ENCODE measurements around the gene KDM4B.
A peak's percentile ranks its signal among the peaks of the same experiment; 100 is the strongest.
"Not testable (repeated sequence)": the region's sequence is repeated elsewhere in the genome, so short reads cannot be mapped to it uniquely, and the experiment has no call there.

The KDM4B gene

DNA sequence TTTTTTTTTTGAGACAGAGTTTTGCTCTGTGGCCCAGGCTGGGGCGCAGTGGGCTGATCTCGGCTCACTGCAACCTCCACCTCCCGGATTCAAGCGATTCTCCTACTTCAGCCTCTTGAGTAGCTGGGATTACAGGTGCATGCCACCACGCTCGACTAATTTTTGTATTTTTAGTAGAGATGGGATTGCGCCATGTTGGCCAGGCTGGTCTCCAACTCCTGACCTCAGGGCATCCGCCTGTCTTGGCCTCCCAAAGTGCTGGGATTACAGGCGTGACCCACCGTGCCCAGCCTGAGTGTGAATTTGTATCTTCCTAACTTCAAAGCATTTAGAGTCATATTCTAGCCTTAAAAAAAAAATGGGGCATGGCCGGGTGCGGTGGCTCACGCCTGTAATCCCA, 6.7 kb downstream of the KDM4B start:
- H3K4me3 ChIP-seq (ENCODE audit: low read depth in 1 of 2, low read length in 2 of 2) = not testable (repeated sequence)
- H3K27ac ChIP-seq (ENCODE audit: low read depth, low read length) = peak overlapping the region; percentile 47

DNA sequence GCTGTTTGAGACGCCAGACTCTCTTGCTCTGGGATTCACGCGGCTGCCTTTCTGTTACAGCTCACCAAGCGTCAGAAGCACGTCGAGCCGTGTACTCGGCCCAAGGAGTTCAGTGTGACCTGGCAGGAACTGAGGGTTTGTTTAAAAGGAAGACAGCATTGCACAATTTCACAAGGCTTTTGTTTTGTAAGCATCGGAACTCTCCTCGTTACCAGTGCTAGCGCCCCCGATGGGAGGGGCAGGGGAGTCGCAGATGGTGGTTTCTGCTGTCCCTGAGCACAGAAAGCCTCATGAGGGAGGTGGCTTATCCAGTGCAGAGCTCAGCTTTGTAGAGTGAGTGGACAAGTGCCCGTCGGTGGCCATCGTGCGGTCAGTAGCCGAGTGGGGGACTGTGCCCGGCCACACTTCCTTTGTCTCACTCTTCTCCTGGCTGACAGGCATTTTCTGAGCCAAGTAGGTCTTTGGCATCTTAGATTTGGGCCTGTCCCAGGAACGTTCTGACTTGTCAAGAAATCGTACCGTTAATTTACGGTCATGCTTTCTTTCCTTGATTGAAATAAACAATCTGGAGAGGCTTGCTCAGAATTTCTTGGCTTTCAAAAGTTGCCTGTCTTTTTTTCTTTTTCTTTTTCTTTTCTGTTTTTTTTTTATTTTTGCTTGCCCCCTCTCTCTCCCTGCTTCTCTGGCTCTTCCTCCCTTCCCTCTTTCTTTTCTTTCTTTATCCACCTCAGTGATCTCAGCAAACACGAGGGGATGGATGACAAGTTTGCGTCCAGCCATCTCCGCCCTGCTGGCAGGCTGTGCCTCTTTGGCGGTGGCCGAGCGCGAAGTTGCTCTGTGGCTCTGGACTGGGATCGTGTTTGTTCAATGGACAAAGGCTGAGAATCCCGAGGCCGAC, 7.7 kb downstream of the KDM4B start:
- H3K9ac ChIP-seq (ENCODE audit: low read depth in 1 of 2, low read length in 2 of 2) = no peak overlapping the region
- peak overlapping the region; percentile 47 for H3K27ac ChIP-seq (ENCODE audit: low read depth, low read length)
- peak overlapping the region in 1 of 2 donors; percentile 35 for H3K4me3 ChIP-seq (ENCODE audit: low read depth in 1 of 2, low read length in 2 of 2)
- no peaks in the 10 kb centered on the region for H3K27me3 ChIP-seq (ENCODE audit: control insufficient read depth in 1 of 2, insufficient read depth in 2 of 2, low read length in 2 of 2)
- peaks cover 0 to 7% of the 10 kb centered on the region in 2 donors for H3K36me3 ChIP-seq (ENCODE audit: control insufficient read depth in 1 of 2, insufficient read depth in 2 of 2, low read length in 2 of 2)
- no peaks in the 10 kb centered on the region for H3K9me3 ChIP-seq (ENCODE audit: control insufficient read depth in 1 of 2, low read length in 2 of 2)
- H3K4me1 ChIP-seq (ENCODE audit: control insufficient read depth in 1 of 2, insufficient read depth in 2 of 2, low read length in 2 of 2) = peaks cover 13 to 23% of the 10 kb centered on the region in 2 donors

More for the DNA sequence above, 6.7 kb downstream of the KDM4B start:
- H3K27me3 ChIP-seq (ENCODE audit: control insufficient read depth in 1 of 2, insufficient read depth in 2 of 2, low read length in 2 of 2); H3K9me3 ChIP-seq (ENCODE audit: control insufficient read depth in 1 of 2, low read length in 2 of 2); H3K9ac ChIP-seq (ENCODE audit: low read depth in 1 of 2, low read length in 2 of 2); H3K36me3 ChIP-seq (ENCODE audit: control insufficient read depth in 1 of 2, insufficient read depth in 2 of 2, low read length in 2 of 2): not testable (repeated sequence)
- H3K4me1 ChIP-seq (ENCODE audit: control insufficient read depth in 1 of 2, insufficient read depth in 2 of 2, low read length in 2 of 2) = peaks cover 24 to 33% of the 10 kb centered on the region in 2 donors

DNA sequence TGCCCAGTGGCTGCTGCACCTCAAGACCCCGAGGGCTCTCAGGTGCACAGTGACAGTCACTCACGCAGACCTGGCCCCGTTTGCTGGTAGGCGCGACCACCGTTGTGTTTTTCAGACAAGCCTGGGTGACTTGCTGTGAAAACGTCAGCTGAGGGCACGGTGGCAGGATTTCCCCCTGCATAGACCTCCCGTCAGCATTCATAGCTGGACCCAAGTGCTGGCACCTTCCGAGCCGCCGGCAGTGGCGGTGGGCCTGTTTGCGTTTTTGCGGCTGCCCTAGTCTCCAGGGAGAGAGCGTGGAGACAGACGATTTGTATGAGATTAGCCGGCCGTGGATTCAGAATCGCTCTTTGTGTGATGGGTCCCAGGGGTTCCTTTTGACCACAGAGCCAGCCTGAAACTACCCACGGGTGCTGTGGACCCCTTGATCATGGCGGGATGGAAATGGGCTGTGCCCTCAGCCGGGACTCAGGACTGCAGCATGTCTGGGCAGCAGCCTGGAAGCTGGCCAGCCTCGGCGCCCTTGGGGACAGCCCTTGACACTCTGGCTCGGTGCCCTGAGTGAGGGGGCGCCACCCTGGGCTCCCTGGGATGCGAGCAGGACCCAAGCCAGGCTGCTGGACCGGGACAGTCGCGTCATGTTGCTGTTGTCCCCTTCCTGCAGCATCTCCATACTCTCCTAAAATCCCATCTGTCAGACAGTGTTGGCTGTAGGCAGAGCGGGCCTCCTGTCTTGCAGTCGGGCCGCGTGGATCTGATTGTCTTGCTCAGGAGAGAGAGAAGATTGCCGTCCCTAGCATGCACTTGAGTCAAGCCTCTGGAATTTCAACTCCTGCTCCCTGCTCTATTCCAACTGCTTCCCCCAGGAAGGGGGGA, 8.6 kb downstream of the KDM4B start:
- Histone ChIP-seq H3K27ac (ENCODE audit: low read depth, low read length) (no peak overlapping the region), H3K4me1 (ENCODE audit: control insufficient read depth in 1 of 2, insufficient read depth in 2 of 2, low read length in 2 of 2) (peaks cover 4 to 14% of the 10 kb centered on the region in 2 donors), H3K27me3 (ENCODE audit: control insufficient read depth in 1 of 2, insufficient read depth in 2 of 2, low read length in 2 of 2) (no peaks in the 10 kb centered on the region), H3K9ac (ENCODE audit: low read depth in 1 of 2, low read length in 2 of 2) (no peak overlapping the region), H3K36me3 (ENCODE audit: control insufficient read depth in 1 of 2, insufficient read depth in 2 of 2, low read length in 2 of 2) (peaks cover 0 to 7% of the 10 kb centered on the region in 2 donors), H3K9me3 (ENCODE audit: control insufficient read depth in 1 of 2, low read length in 2 of 2) (no peaks in the 10 kb centered on the region), H3K4me3 (ENCODE audit: low read depth in 1 of 2, low read length in 2 of 2) (no peak overlapping the region)

DNA sequence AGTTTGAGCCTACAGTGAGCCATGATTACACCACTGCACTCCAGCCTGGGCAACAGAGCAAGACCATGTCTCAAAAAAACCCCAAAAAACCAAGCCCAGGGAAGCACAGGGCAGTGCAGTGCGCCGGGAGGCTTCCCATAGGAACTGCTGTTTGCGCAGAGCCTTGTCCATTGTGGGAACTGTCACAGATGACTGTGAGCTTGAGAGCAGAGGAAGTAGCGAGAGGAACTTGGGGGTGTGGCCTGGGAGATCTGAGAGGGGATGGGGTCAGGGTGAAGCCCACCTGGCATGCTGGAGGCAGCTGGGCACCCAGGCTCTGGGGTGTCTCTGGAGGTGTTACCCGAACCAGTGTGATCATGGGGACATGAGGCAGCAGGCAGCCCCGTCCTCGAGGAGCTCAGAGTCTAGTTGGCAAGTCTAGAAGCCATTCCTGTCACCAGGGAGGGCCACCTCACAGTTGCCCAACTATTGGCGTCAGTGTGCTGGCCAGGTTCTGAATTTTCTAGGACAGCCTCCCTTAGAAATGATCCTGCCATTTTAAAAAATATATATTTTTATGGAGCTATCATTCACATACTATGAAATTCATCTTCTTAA, 10.4 kb downstream of the KDM4B start:
- Histone ChIP-seq H3K4me1 (ENCODE audit: control insufficient read depth in 1 of 2, insufficient read depth in 2 of 2, low read length in 2 of 2) (peaks cover 0 to 10% of the 10 kb centered on the region in 2 donors), H3K9ac (ENCODE audit: low read depth in 1 of 2, low read length in 2 of 2) (no peak overlapping the region), H3K9me3 (ENCODE audit: control insufficient read depth in 1 of 2, low read length in 2 of 2) (no peaks in the 10 kb centered on the region), H3K36me3 (ENCODE audit: control insufficient read depth in 1 of 2, insufficient read depth in 2 of 2, low read length in 2 of 2) (peaks cover 0 to 7% of the 10 kb centered on the region in 2 donors), H3K27ac (ENCODE audit: low read depth, low read length) (no peak overlapping the region), H3K27me3 (ENCODE audit: control insufficient read depth in 1 of 2, insufficient read depth in 2 of 2, low read length in 2 of 2) (no peaks in the 10 kb centered on the region), H3K4me3 (ENCODE audit: low read depth in 1 of 2, low read length in 2 of 2) (no peak overlapping the region)

DNA sequence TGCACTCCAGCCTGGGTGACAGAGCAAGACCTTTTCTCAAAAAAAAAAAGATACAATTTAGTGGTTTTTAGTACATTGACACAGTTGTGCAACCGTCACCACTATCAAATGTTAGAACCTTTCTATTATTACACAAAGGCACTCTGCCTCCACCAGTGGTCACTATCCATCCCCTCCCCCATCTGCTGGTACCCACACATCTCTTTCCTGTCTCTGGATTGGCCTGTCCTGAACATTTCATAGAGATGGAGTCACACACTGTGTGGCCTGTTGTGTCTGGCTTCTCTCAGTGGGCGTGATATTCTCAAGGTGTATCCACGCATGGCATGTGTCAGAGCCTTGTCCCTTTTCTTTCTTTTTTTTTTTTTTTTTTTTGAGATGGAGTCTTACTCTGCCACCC, 11.2 kb downstream of the KDM4B start:
- Histone ChIP-seq H3K27me3 (ENCODE audit: control insufficient read depth in 1 of 2, insufficient read depth in 2 of 2, low read length in 2 of 2) (no peaks in the 10 kb centered on the region), H3K36me3 (ENCODE audit: control insufficient read depth in 1 of 2, insufficient read depth in 2 of 2, low read length in 2 of 2) (peaks cover 0 to 7% of the 10 kb centered on the region in 2 donors), H3K9me3 (ENCODE audit: control insufficient read depth in 1 of 2, low read length in 2 of 2) (no peaks in the 10 kb centered on the region), H3K4me1 (ENCODE audit: control insufficient read depth in 1 of 2, insufficient read depth in 2 of 2, low read length in 2 of 2) (peaks cover 0 to 10% of the 10 kb centered on the region in 2 donors), H3K9ac (ENCODE audit: low read depth in 1 of 2, low read length in 2 of 2) (no peak overlapping the region), H3K27ac (ENCODE audit: low read depth, low read length) (no peak overlapping the region), H3K4me3 (ENCODE audit: low read depth in 1 of 2, low read length in 2 of 2) (no peak overlapping the region)

DNA sequence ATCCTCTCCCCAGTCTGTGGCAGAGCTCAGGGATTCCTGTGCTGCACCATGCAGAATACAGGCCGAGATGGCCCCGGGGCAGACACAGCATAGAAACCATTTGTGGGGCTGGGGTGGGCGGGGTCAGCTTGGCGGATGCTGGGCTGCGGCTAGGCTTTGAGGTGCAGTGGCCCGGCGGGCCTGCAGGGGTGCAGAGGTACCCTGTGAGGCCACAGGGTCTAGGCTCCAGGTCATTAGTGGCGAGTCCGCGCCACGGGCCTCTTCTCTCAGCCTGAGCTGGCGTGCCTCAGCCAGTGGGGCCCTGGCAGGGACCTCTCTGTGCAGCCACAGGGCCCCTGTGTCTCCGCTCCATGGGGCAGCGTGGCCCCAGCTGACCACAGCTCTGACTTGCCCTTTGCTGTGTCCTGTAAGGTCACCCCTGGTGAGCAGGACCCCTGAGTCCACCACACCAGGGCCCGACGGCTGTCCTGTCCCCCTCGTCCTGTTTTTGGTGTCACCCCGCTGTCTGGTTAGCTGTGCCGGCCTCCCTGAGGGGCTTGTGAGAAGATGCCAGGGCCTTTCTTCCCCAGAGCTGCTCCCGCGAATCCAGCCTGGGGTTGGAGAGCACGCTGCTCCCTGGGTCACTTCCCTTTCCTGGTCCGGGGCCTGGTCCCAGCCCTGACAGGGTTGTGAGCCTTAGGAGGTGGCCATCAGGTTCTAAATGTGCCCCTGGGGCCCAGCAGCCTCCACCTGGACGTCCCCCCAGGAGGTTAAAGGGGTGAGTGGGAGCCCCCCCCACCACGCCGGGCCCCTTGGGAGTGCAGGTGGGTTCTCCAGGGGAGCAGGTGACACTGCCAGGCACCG, 12.1 kb downstream of the KDM4B start:
- Histone ChIP-seq H3K4me3 (ENCODE audit: low read depth in 1 of 2, low read length in 2 of 2) (no peak overlapping the region), H3K36me3 (ENCODE audit: control insufficient read depth in 1 of 2, insufficient read depth in 2 of 2, low read length in 2 of 2) (peaks cover 0 to 7% of the 10 kb centered on the region in 2 donors), H3K27ac (ENCODE audit: low read depth, low read length) (no peak overlapping the region), H3K9ac (ENCODE audit: low read depth in 1 of 2, low read length in 2 of 2) (no peak overlapping the region), H3K4me1 (ENCODE audit: control insufficient read depth in 1 of 2, insufficient read depth in 2 of 2, low read length in 2 of 2) (peaks cover 0 to 10% of the 10 kb centered on the region in 2 donors), H3K27me3 (ENCODE audit: control insufficient read depth in 1 of 2, insufficient read depth in 2 of 2, low read length in 2 of 2) (no peaks in the 10 kb centered on the region), H3K9me3 (ENCODE audit: control insufficient read depth in 1 of 2, low read length in 2 of 2) (no peaks in the 10 kb centered on the region)

DNA sequence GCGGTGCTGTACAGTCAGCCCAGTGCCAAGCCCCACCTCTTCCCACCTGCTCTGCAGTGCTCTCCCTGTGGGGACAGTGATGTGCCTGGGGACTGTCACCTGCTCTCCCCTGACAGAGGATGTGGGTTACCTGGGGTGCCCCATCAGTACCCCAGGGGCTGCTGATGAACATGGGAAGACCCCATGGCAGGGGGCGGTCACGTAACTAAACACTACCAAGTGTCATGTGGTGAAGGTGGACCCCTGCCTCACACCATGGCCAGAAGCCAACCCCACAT, 12.7 kb downstream of the KDM4B start:
- Histone ChIP-seq H3K9ac (ENCODE audit: low read depth in 1 of 2, low read length in 2 of 2) (no peak overlapping the region), H3K9me3 (ENCODE audit: control insufficient read depth in 1 of 2, low read length in 2 of 2) (no peaks in the 10 kb centered on the region)

DNA sequence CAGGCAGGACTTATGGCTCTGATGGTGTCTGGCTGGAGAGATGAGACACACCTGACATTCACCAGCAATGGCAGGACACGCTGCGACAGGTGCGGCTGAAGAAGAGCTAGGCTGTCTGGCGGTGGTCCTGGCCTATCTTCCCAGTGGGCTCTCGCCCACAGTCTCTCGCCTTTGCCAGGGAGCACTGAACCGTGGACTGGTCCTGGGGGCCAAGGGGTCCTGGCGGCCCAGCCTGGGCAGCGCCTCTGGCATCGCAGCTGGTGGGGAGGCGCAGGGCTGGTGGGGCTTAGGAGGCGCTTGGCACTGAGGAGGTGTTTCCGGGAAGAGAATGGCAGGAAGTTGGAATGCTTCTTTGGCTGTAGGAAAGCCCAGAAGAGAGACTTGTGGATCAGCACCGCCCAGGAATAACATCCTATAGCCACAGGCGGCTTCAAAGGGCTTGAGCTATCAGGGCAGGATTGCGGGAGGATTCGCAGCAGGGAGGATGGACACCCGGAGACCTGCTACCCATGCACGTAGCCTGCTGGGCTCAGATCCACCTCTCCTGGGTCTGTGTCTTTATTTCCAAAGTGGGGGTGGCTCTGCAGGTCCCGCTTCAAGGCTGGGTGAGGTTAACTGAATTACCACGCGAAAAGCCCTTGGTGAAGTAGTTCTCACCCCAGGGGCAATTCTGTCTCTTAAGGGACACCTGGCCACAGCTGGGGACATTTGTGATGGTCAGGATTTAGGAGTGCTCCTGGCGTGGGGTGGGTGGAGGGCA, 14.6 kb downstream of the KDM4B start:
- H3K27me3 ChIP-seq (ENCODE audit: control insufficient read depth in 1 of 2, insufficient read depth in 2 of 2, low read length in 2 of 2) = no peaks in the 10 kb centered on the region
- peaks cover 0 to under 1% of the 10 kb centered on the region in 2 donors for H3K4me1 ChIP-seq (ENCODE audit: control insufficient read depth in 1 of 2, insufficient read depth in 2 of 2, low read length in 2 of 2)
- no peak overlapping the region for H3K4me3 ChIP-seq (ENCODE audit: low read depth in 1 of 2, low read length in 2 of 2)
- no peaks in the 10 kb centered on the region for H3K36me3 ChIP-seq (ENCODE audit: control insufficient read depth in 1 of 2, insufficient read depth in 2 of 2, low read length in 2 of 2)
- H3K9me3 ChIP-seq (ENCODE audit: control insufficient read depth in 1 of 2, low read length in 2 of 2) = no peaks in the 10 kb centered on the region
- H3K9ac ChIP-seq (ENCODE audit: low read depth in 1 of 2, low read length in 2 of 2) = no peak overlapping the region
- no peak overlapping the region for H3K27ac ChIP-seq (ENCODE audit: low read depth, low read length)

More for the DNA sequence above, 12.7 kb downstream of the KDM4B start:
- no peak overlapping the region for H3K4me3 ChIP-seq (ENCODE audit: low read depth in 1 of 2, low read length in 2 of 2)
- peaks cover 0 to 5% of the 10 kb centered on the region in 2 donors for H3K36me3 ChIP-seq (ENCODE audit: control insufficient read depth in 1 of 2, insufficient read depth in 2 of 2, low read length in 2 of 2)
- peaks cover 0 to 10% of the 10 kb centered on the region in 2 donors for H3K4me1 ChIP-seq (ENCODE audit: control insufficient read depth in 1 of 2, insufficient read depth in 2 of 2, low read length in 2 of 2)
- no peaks in the 10 kb centered on the region for H3K27me3 ChIP-seq (ENCODE audit: control insufficient read depth in 1 of 2, insufficient read depth in 2 of 2, low read length in 2 of 2)
- no peak overlapping the region for H3K27ac ChIP-seq (ENCODE audit: low read depth, low read length)

DNA sequence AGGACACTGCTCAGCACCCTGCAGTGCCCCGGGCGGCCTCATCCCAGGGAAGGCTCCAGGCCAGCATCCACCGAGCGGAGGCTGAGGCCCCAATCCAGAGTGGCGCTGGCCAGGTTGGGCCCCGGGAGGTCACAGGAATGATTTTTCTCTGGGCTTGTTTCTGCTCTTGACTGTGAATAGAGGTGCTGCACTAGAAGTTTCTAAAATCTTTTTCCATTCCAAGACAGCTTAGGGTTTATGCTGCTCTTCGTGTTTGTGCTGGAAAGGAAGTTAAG, 15.1 kb downstream of the KDM4B start:
- Histone ChIP-seq H3K27ac (ENCODE audit: low read depth, low read length) (no peak overlapping the region), H3K36me3 (ENCODE audit: control insufficient read depth in 1 of 2, insufficient read depth in 2 of 2, low read length in 2 of 2) (no peaks in the 10 kb centered on the region), H3K9me3 (ENCODE audit: control insufficient read depth in 1 of 2, low read length in 2 of 2) (no peaks in the 10 kb centered on the region), H3K27me3 (ENCODE audit: control insufficient read depth in 1 of 2, insufficient read depth in 2 of 2, low read length in 2 of 2) (no peaks in the 10 kb centered on the region), H3K4me3 (ENCODE audit: low read depth in 1 of 2, low read length in 2 of 2) (no peak overlapping the region), H3K4me1 (ENCODE audit: control insufficient read depth in 1 of 2, insufficient read depth in 2 of 2, low read length in 2 of 2) (peaks cover 0 to 3% of the 10 kb centered on the region in 2 donors), H3K9ac (ENCODE audit: low read depth in 1 of 2, low read length in 2 of 2) (no peak overlapping the region)

Measured in duodenal mucosa (tissue), 2 donors.